Right lobe of liver (tissue), 4 donors: ENCODE results near the gene HOXA3.

Experiments
- POLR2A ChIP-seq: fragments of 450-650 bp; IDR thresholded peaks from one replicate; pipeline ENCODE4 v1.6.1; 2017; ENCODE audit warnings: antibody characterized with exemption, mild to moderate bottlenecking
- TF ChIP-seq, protein P1 (sequence below), 4 donors: fragments of 200-600 bp in 3 of 4; fragments of 450-650 bp in 1 of 4; IDR thresholded peaks; one replicate each; pipeline versions ENCODE4 v1.5.1 to v1.8.0; 2016 to 2022; ENCODE audit warnings: antibody characterized with exemption in 4 of 4, mild to moderate bottlenecking in 2 of 4
- donor health status: DM: no; HTN: no; CAD: no.
- donor health status: DM: no; HTN: no; CAD: no.
- donor health status: DM: no; HTN: yes; CAD: no.

GRCh38 chr7:27111751-27112277, 40.6 kb downstream of the HOXA3 start:
- TF ChIP-seq, protein P1, sequence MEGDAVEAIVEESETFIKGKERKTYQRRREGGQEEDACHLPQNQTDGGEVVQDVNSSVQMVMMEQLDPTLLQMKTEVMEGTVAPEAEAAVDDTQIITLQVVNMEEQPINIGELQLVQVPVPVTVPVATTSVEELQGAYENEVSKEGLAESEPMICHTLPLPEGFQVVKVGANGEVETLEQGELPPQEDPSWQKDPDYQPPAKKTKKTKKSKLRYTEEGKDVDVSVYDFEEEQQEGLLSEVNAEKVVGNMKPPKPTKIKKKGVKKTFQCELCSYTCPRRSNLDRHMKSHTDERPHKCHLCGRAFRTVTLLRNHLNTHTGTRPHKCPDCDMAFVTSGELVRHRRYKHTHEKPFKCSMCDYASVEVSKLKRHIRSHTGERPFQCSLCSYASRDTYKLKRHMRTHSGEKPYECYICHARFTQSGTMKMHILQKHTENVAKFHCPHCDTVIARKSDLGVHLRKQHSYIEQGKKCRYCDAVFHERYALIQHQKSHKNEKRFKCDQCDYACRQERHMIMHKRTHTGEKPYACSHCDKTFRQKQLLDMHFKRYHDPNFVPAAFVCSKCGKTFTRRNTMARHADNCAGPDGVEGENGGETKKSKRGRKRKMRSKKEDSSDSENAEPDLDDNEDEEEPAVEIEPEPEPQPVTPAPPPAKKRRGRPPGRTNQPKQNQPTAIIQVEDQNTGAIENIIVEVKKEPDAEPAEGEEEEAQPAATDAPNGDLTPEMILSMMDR (IDR thresholded peaks at IDR 0.05) = no peak
- TF ChIP-seq POLR2A = no peak
